Activated CD4-positive, alpha-beta T cell treated with anti-CD3 and anti-CD28 coated beads for 4 hours (primary cell): ENCODE results near the gene BCORL1.

ENCODE experiments used
- DNase-seq, 2 donors: peaks; one replicate each; pipeline ENCODE4 v3.0.0-alpha.2; 2020

BCORL1 gene

GRCh38 chrX:130095249-130096030 lies 113.0 kb downstream of the BCORL1 start:
- no peak for DNase-seq

GRCh38 chrX:130097507-130098209 lies 115.2 kb downstream of the BCORL1 start:
- peak in 1 of 2 donors; percentile 36 for DNase-seq

- DNase-seq = no peak
Observed at GRCh38 chrX:130098210-130098552, 115.7 kb downstream of the BCORL1 start.

GRCh38 chrX:130100180-130100579 lies 117.7 kb downstream of the BCORL1 start:
- no peak for DNase-seq

GRCh38 chrX:130103605-130104004 lies 121.2 kb downstream of the BCORL1 start:
- DNase-seq = no peak

DNA sequence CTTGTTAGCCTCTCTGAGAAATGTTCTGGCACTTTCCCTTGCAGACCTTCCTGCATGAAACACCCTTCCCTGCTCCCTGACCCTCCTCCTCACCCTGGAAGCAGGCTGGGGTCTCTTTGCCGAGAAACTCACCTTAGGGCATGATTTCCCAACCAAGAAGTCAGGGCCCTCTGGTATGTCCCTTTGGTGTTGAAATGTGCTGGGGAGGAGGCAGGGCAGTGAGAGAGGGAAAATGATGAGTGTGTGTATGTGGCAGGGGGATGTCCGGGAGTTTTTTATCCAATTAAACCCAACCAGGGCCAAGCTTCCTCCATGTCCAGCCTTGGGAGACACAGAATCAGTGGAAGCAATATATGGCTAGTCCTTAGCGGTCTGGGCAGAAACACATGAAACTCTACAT lies 122.8 kb downstream of the BCORL1 start:
- no peak for DNase-seq

DNA sequence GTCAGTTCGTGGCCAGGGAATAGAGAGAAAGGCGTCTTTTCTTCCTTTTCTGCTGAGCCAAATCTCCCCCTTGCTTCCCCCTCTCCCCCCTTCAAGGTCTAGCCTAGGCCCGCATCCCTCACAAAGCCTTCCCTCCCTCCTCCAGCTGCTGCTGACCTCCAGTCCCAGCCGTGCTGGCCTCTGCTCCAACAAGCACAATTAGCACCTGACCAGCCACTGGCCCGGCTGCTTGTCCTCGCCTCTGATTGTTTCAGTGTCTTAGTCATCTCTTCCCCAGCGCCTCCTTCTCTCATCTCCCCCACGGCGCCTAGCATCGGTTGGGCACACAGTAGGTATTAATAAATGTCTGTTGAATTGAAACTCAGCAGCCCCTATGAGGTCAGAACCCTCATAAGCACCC lies 123.6 kb downstream of the BCORL1 start:
- no peak for DNase-seq
